Thyroid gland (tissue), 4 donors: ENCODE measurements around the gene ZNF814.
"Not testable (repeated sequence)": the region's sequence is repeated elsewhere in the genome, so short reads cannot be mapped to it uniquely, and the experiment has no call there.

Experiments
- CTCF ChIP-seq, 6 experiments: fragments of 200-600 bp in 3 of 6; fragments of 450-650 bp in 3 of 6; sonication (generic) in 3 of 6; IDR thresholded peaks; one replicate each; pipeline ENCODE4 v1.5.1; 2016 to 2019; ENCODE audit warnings: antibody characterized with exemption in 6 of 6, mild to moderate bottlenecking in 2 of 6, inconsistent platforms in 1 of 6, moderate library complexity in 1 of 6
- POLR2A ChIP-seq, 2 donors: fragments of 450-650 bp; IDR thresholded peaks; one replicate each; pipeline ENCODE4 v1.6.1; 2017; ENCODE audit warnings: antibody characterized with exemption in 2 of 2, mild to moderate bottlenecking in 2 of 2, moderate library complexity in 1 of 2

GRCh38 chr19:57847164-57847563, 41.7 kb downstream of the ZNF814 start:
- not testable (repeated sequence) for TF ChIP-seq CTCF, POLR2A (IDR thresholded peaks at IDR 0.05)
